ENCODE results near the gene CCDC7.
"Not testable (repeated sequence)": the region's sequence is repeated elsewhere in the genome, so short reads cannot be mapped to it uniquely, and the experiment has no call there.

DNA sequence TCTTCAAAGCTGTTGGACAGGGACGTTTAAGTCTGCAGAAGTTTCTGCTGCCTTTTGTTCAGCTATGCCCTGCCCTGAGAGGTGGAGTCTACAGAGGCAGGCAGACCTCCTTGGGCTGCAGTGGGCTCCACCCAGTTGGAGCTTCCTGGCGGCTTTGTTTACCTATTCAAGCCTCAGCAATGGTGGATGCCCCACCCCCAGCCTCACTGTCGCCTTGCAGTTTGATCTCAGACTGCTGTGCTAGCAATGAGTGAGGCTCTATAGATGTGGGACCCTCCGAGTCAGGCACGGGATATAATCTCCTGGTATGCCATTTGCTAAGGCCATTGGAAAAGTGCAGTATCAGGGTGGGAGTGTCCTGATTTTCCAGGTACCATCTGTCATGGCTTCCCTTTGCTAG, 152.1 kb downstream of the CCDC7 start:
- not testable (repeated sequence) for TF ChIP-seq POLR2A (IDR thresholded peaks at IDR 0.05; ENCODE audit: low read depth, low read length); POLR2AphosphoS5 (IDR thresholded peaks at IDR 0.05; ENCODE audit: low read depth, low read length); TAF1 (IDR thresholded peaks at IDR 0.05; ENCODE audit: borderline replicate concordance, low read depth, low read length)

Measured in GM12892 (cell line).